HCT116 (cell line): Measurements from ENCODE around the gene PPP1R3E.

ENCODE experiments used
- POLR2A ChIP-seq: IDR thresholded peaks from 2 replicates; pipeline ENCODE4 v1.7.0; 2011; ENCODE audit warnings: borderline replicate concordance; ENCODE audit not compliant: insufficient read depth, insufficient read length; ENCODE audit errors: extremely low read depth
- TF ChIP-seq, protein P1 (sequence below): IDR thresholded peaks from 2 replicates; pipeline ENCODE4 v1.6.1; 2012; ENCODE audit warnings: low read depth
- TF ChIP-seq, protein P2 (sequence below), 3 experiments: fragments of 200-600 bp in 1 of 3; sonication (generic) in 1 of 3; IDR thresholded peaks in 2 of 3; conservative IDR thresholded peaks in 1 of 3; 2 replicates each; pipeline ENCODE4 v1.5.1; 2012 to 2017; ENCODE audit warnings: low read depth in 2 of 3, low read length in 2 of 3, antibody characterized with exemption in 1 of 3, borderline replicate concordance in 1 of 3, control low read depth in 1 of 3, mild to moderate bottlenecking in 1 of 3, mixed read lengths in 1 of 3, mixed run types in 1 of 3, moderate library complexity in 1 of 3; ENCODE audit not compliant: insufficient read depth in 1 of 3

DNA sequence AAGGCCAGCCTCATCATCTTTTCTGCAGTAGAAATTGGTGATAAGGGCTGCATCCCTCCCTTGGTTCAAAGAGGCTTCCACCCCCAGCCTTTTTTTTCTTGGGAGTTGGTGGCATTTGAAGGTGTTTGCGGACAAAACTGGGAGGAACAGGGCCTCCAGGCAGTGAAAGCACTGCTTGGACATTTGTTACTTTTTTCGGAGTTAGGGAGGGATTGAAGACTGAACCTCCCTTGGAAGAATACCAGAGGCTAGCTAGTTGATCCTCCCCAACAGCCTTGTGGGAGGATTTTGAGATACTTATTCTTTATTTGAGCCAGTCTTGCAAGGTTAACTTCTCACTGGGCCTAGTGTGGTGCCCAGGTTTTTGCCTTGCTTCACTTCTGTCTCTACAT, 21.8 kb upstream of the PPP1R3E start:
- no peak for TF ChIP-seq POLR2A
- TF ChIP-seq, protein P1, sequence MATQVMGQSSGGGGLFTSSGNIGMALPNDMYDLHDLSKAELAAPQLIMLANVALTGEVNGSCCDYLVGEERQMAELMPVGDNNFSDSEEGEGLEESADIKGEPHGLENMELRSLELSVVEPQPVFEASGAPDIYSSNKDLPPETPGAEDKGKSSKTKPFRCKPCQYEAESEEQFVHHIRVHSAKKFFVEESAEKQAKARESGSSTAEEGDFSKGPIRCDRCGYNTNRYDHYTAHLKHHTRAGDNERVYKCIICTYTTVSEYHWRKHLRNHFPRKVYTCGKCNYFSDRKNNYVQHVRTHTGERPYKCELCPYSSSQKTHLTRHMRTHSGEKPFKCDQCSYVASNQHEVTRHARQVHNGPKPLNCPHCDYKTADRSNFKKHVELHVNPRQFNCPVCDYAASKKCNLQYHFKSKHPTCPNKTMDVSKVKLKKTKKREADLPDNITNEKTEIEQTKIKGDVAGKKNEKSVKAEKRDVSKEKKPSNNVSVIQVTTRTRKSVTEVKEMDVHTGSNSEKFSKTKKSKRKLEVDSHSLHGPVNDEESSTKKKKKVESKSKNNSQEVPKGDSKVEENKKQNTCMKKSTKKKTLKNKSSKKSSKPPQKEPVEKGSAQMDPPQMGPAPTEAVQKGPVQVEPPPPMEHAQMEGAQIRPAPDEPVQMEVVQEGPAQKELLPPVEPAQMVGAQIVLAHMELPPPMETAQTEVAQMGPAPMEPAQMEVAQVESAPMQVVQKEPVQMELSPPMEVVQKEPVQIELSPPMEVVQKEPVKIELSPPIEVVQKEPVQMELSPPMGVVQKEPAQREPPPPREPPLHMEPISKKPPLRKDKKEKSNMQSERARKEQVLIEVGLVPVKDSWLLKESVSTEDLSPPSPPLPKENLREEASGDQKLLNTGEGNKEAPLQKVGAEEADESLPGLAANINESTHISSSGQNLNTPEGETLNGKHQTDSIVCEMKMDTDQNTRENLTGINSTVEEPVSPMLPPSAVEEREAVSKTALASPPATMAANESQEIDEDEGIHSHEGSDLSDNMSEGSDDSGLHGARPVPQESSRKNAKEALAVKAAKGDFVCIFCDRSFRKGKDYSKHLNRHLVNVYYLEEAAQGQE: no peak
- TF ChIP-seq, protein P2, sequence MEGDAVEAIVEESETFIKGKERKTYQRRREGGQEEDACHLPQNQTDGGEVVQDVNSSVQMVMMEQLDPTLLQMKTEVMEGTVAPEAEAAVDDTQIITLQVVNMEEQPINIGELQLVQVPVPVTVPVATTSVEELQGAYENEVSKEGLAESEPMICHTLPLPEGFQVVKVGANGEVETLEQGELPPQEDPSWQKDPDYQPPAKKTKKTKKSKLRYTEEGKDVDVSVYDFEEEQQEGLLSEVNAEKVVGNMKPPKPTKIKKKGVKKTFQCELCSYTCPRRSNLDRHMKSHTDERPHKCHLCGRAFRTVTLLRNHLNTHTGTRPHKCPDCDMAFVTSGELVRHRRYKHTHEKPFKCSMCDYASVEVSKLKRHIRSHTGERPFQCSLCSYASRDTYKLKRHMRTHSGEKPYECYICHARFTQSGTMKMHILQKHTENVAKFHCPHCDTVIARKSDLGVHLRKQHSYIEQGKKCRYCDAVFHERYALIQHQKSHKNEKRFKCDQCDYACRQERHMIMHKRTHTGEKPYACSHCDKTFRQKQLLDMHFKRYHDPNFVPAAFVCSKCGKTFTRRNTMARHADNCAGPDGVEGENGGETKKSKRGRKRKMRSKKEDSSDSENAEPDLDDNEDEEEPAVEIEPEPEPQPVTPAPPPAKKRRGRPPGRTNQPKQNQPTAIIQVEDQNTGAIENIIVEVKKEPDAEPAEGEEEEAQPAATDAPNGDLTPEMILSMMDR (IDR thresholded peaks at IDR 0.05 in 2 of 3, conservative IDR thresholded peaks at IDR 0.05 in 1 of 3; ENCODE audit: borderline replicate concordance in 1 of 3, insufficient read depth in 1 of 3, low read depth in 2 of 3, low read length in 2 of 3): no peak
